HG02588 (cell line): ENCODE measurements around the gene CAB39L.
"Not testable (repeated sequence)": the region's sequence is repeated elsewhere in the genome, so short reads cannot be mapped to it uniquely, and the experiment has no call there.

Source experiments
- ATAC-seq: cut with Tn5 transposase; IDR thresholded peaks from one replicate; pipeline ENCODE4 v1.9.1; 2021; ENCODE audit warnings: mild to moderate bottlenecking, moderate library complexity; ENCODE audit not compliant: unreplicated experiment

Gene CAB39L

GRCh38 chr13:49294723-49295122, 149.1 kb downstream of the CAB39L start:
- not testable (repeated sequence) for ATAC-seq

DNA sequence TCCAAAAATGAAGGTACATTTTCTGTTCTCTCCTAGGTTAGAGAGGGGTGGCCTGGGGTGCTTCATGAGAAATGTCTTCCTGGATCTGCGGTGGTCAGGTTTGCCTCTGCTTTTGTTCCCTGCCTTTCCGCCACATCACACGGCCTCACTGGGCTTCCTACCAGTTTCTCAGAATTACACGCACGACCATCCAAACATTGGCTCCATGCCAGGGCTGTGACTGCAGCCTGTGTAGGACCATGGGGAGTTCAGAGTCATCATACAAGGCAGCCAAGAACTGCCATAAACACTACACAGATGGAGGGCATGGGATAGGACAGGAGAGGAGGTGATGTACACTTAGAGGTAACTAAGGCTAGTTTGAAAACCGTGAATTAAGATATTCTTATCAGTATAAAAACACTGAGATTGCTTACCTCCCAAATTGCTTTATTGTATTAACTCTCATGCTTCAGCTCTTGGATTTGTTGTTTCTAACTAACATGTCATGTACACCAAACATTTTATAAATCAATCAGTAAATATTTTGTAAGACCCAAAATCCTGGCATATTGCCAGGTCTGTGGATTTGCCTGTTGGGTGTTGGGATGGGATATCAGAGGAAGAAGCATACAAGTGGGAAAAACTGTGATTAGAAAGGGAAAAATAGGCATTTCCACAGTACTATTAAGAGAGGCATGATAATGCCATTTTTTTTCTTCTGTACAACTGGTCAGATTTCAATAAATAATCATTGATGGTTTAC, 150.9 kb downstream of the CAB39L start:
- ATAC-seq = no peak

DNA sequence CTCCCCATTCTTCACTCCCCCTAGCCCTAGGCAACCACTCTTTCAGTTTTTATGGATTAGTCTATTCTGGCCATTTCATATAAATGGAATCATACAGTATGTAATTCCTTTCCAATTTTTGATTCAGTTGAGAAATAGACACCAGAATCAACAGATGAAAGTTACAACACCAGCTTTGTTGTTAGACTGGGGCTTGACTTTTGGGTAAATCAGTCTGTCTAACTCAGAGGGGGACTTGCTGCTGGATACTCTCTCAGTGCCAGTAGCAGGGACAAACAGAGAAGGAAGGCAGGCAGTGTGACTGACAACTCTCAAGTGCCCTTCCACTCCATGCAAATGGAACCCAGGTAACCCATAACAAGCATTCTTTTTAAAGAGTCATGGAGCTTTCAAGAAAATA, 155.4 kb downstream of the CAB39L start:
- ATAC-seq = no peak

GRCh38 chr13:49287995-49288394, 155.9 kb downstream of the CAB39L start:
- no peak for ATAC-seq

- ATAC-seq = no peak
Measured at GRCh38 chr13:49279885-49280284, 164.0 kb downstream of the CAB39L start.

DNA sequence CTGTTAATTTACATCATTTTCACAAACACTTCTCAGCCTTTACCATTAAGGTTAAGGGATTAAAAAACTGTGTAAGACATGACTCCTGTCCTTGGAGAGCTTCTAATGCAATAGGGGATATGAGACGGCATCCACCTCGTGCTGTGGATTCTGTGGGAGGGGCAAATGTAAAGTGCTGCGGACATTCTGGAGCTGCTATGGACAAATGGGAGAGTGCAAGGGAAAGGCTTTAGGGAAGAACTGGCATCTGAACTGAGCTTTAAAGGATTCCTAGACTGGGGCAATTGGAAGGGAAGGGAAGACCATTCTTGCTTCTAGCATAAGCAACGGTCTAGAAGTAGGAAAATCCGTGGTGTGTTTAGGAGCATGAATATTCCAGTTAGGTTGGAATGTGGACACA, 164.8 kb downstream of the CAB39L start:
- ATAC-seq = no peak

DNA sequence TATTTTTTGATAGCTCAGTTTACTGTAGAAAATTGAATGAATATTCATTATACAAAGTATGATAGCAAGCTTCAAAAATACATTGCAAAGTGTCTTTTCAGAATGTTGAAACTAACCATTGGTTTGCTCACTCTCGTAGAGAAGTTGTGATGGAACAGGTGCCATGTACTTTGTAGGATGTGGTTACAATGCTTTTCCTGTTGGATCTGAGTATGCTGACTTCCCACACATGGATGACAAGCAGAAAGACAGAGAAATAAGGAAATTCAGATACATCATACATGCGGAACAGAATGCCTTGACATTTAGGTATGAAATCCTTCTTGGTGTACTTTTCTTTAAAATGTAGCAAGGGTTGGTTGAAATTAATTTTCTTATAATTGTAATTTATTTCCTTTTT, 165.7 kb downstream of the CAB39L start:
- no peak for ATAC-seq

- no peak for ATAC-seq
Measured at GRCh38 chr13:49272296-49272695, 171.6 kb downstream of the CAB39L start.

- ATAC-seq = no peak
Measured at GRCh38 chr13:49271264-49271663, 172.6 kb downstream of the CAB39L start.

GRCh38 chr13:49265822-49266221, 178.0 kb downstream of the CAB39L start:
- ATAC-seq = no peak

- ATAC-seq = no peak
Measured at GRCh38 chr13:49262634-49263033, 181.2 kb downstream of the CAB39L start.

DNA sequence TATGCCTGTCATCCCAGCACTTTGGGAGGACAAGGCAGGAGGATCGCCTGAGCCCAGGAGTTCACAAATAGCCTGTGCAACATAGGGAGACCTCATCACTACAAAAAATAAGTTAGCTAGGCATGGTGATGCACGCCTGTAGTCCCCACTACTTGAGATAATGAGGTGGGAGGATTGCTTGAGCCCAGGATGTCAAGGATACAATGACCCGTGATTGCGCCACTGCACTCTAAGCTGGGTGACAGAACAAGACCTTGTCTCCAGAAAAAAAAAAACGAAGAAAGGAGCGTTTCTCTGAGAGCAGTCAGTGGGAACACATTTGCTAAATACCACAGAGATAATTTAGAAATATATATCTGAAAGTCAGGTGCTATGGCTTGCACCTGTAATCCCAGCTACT, 184.3 kb downstream of the CAB39L start:
- ATAC-seq = no peak
